GM12873 (cell line): ENCODE data around the gene JADE1.

ENCODE experiments used
- TF ChIP-seq, protein P1 (sequence below): IDR thresholded peaks from 2 replicates; pipeline ENCODE4 v1.5.1; 2012; ENCODE audit warnings: low read depth, mild to moderate bottlenecking, moderate library complexity, low read length, control low read depth; ENCODE audit not compliant: insufficient read depth; ENCODE audit errors: missing control alignments

Gene JADE1

DNA sequence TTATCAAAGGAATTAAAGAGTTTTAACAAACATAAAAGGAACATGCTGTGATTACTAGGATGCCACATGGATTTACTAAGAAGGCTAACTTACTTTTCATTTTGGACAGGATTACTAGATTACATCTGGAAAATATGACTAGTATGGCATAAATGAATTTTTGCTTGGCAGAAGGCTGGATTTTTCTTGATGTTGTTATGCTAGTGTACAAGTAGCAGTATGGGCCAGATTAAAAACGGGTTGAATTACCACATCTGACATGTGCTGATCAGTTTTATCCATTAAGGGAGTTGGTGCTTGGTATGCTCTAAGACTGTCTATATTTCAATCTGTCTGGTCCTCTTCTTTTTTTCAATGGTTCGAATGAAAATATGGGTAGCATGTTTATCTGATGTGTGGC is 70.5 kb downstream of the JADE1 start:
- TF ChIP-seq, protein P1, sequence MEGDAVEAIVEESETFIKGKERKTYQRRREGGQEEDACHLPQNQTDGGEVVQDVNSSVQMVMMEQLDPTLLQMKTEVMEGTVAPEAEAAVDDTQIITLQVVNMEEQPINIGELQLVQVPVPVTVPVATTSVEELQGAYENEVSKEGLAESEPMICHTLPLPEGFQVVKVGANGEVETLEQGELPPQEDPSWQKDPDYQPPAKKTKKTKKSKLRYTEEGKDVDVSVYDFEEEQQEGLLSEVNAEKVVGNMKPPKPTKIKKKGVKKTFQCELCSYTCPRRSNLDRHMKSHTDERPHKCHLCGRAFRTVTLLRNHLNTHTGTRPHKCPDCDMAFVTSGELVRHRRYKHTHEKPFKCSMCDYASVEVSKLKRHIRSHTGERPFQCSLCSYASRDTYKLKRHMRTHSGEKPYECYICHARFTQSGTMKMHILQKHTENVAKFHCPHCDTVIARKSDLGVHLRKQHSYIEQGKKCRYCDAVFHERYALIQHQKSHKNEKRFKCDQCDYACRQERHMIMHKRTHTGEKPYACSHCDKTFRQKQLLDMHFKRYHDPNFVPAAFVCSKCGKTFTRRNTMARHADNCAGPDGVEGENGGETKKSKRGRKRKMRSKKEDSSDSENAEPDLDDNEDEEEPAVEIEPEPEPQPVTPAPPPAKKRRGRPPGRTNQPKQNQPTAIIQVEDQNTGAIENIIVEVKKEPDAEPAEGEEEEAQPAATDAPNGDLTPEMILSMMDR = no peak

DNA sequence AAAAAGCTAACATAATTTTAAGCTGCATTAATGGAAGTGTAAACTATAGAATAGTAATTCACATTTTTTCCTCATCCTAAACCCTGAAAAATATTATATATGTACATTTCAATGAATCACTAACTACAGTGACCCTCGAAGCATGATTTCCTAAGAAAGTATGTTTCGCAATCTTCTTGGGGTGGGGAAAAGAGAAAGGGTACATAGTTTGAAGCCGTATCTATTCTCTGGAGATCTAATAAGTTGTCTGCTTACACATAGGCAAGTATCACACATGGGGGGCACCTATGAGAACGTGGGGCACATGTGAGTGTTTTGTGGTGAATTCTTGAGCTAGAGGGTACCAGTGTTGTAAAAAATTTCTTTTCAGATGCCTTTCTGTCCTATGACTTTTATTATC is 71.2 kb downstream of the JADE1 start:
- TF ChIP-seq, protein P1 = no peak

DNA sequence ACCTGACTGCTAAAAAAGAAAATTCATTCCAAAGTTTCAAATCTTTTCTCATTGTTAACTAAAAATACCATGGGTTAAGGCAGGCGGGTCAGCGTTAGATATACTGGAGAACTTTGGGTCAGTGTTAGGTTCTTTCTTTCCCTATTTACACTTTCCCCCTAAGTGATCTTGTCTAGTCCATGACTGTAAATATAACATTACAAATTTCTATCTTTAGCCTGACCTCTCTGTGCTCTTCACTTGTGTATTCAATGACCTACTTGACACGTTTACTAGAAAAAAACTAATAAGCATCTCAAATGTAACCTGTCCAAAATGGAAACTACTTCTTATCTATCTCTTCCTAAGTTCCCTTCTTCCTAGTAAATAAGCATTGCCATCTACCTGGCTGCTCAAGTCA is 95.3 kb downstream of the JADE1 start:
- TF ChIP-seq, protein P1 = no peak

DNA sequence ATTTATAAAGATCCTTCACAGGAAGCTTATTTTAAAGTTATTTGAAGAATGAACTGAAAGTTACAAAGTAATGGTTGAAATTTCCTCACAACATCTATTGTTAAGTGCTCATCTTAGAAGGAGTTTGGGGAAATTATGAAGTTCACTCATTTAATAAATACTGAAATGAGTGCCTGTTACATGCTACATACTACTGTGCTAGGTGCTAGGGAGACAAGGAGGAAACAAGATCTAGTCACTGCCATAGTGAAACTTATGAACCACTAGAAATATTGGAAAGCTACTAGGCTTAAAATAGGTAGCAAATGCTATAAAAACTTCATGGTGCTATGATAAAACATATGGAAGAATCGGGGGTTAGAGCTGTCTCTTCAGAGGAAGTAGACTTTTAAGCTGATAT is 97.1 kb downstream of the JADE1 start:
- TF ChIP-seq, protein P1 = no peak

- TF ChIP-seq, protein P1 = no peak
Observed at GRCh38 chr4:128907981-128908380, 98.5 kb downstream of the JADE1 start.

- TF ChIP-seq, protein P1 = no peak
Observed at GRCh38 chr4:128908735-128909134, 99.2 kb downstream of the JADE1 start.

DNA sequence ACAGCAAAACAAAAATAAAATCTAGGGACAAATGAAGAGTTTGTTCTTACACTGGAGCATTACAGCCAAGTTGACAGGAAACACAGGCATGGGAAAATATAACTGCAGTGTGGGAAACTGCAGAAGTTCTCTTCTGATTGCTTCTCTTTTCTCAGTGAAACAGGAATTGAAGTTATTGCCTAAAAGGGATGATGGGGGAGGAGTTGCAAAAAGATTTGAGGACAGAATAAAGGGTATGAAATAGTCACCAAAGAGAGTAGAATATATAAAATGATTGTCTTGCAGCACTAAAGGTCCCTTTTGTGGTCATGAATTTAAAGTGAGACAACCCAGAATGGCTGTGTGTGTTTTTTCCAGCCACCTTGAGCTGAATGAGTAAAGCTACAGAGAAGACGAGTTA is 103.7 kb downstream of the JADE1 start:
- TF ChIP-seq, protein P1 = no peak
